ENCODE results near the gene GSTCD.
"Not testable (repeated sequence)": the region's sequence is repeated elsewhere in the genome, so short reads cannot be mapped to it uniquely, and the experiment has no call there.

Gene GSTCD

GRCh38 chr4:105840426-105841174, 132.0 kb downstream of the GSTCD start:
- ATAC-seq (replicated peaks) = no peak
- Mint-ChIP-seq H3K36me3 (ENCODE audit: insufficient read depth) (no peaks in the 10 kb centered on the region), H3K27ac (no peak overlapping the region), H3K27me3 (no peaks in the 10 kb centered on the region), H3K4me3 (no peak overlapping the region), H3K4me1 (ENCODE audit: low read depth in 2 of 2) (peaks cover 0 to 3% of the 10 kb centered on the region in 2 donors), H3K9me3 (no peaks in the 10 kb centered on the region)
- no peak for DNase-seq

- Mint-ChIP-seq H3K27me3 (no peaks in the 10 kb centered on the region), H3K4me1 (ENCODE audit: low read depth in 2 of 2) (no peaks in the 10 kb centered on the region), H3K36me3 (ENCODE audit: insufficient read depth) (peaks cover 6% of the 10 kb centered on the region), H3K27ac (no peak overlapping the region), H3K4me3 (no peak overlapping the region), H3K9me3 (no peaks in the 10 kb centered on the region)
- no peak for ATAC-seq (replicated peaks)
- DNase-seq = no peak
Measured at GRCh38 chr4:105843941-105844340, 135.4 kb downstream of the GSTCD start.

- ATAC-seq (replicated peaks) = no peak
- no peaks in the 10 kb centered on the region for H3K27me3 Mint-ChIP-seq
- H3K4me3 Mint-ChIP-seq = no peak overlapping the region
- no peak overlapping the region for H3K27ac Mint-ChIP-seq
- peaks cover 11% of the 10 kb centered on the region for H3K36me3 Mint-ChIP-seq (ENCODE audit: insufficient read depth)
- DNase-seq = no peak
- no peaks in the 10 kb centered on the region for H3K4me1 Mint-ChIP-seq (ENCODE audit: low read depth in 2 of 2)
- H3K9me3 Mint-ChIP-seq = no peaks in the 10 kb centered on the region
Measured at GRCh38 chr4:105845559-105845958, 137.0 kb downstream of the GSTCD start.

- not testable (repeated sequence) for H3K27me3 Mint-ChIP-seq; H3K27ac Mint-ChIP-seq; DNase-seq; ATAC-seq (replicated peaks); H3K4me1 Mint-ChIP-seq (ENCODE audit: low read depth in 2 of 2); H3K4me3 Mint-ChIP-seq; H3K9me3 Mint-ChIP-seq
- H3K36me3 Mint-ChIP-seq (ENCODE audit: insufficient read depth) = peaks cover 14% of the 10 kb centered on the region
Measured at GRCh38 chr4:105848359-105848758, 139.8 kb downstream of the GSTCD start.

- peaks cover 14% of the 10 kb centered on the region for H3K36me3 Mint-ChIP-seq (ENCODE audit: insufficient read depth)
- H3K4me1 Mint-ChIP-seq (ENCODE audit: low read depth in 2 of 2) = no peaks in the 10 kb centered on the region
- no peak overlapping the region for H3K4me3 Mint-ChIP-seq
- ATAC-seq (replicated peaks) (no peak), DNase-seq (no peak)
- no peaks in the 10 kb centered on the region for H3K27me3 Mint-ChIP-seq
- H3K9me3 Mint-ChIP-seq = peaks cover 2 to 15% of the 10 kb centered on the region in 2 donors
- no peak overlapping the region for H3K27ac Mint-ChIP-seq
Measured at GRCh38 chr4:105851196-105851595, 142.6 kb downstream of the GSTCD start.

- H3K27me3 Mint-ChIP-seq; ATAC-seq (replicated peaks); H3K4me3 Mint-ChIP-seq; DNase-seq; H3K27ac Mint-ChIP-seq; H3K4me1 Mint-ChIP-seq (ENCODE audit: low read depth in 2 of 2): not testable (repeated sequence)
- peaks cover 6 to 15% of the 10 kb centered on the region in 2 donors for H3K9me3 Mint-ChIP-seq
- H3K36me3 Mint-ChIP-seq (ENCODE audit: insufficient read depth) = peaks cover 14% of the 10 kb centered on the region
Measured at GRCh38 chr4:105852230-105852629, 143.6 kb downstream of the GSTCD start.

GRCh38 chr4:105858466-105859040, 150.0 kb downstream of the GSTCD start:
- H3K27ac Mint-ChIP-seq = no peak overlapping the region
- H3K36me3 Mint-ChIP-seq (ENCODE audit: insufficient read depth) = no peaks in the 10 kb centered on the region
- DNase-seq (no peak), ATAC-seq (replicated peaks) (no peak)
- H3K4me3 Mint-ChIP-seq = no peak overlapping the region
- no peaks in the 10 kb centered on the region for H3K27me3 Mint-ChIP-seq
- no peaks in the 10 kb centered on the region for H3K4me1 Mint-ChIP-seq (ENCODE audit: low read depth in 2 of 2)
- peaks cover 12 to 32% of the 10 kb centered on the region in 2 donors for H3K9me3 Mint-ChIP-seq

GRCh38 chr4:105859233-105859632, 150.6 kb downstream of the GSTCD start:
- Mint-ChIP-seq H3K9me3 (peaks cover 12 to 32% of the 10 kb centered on the region in 2 donors), H3K4me1 (ENCODE audit: low read depth in 2 of 2) (no peaks in the 10 kb centered on the region), H3K27ac (no peak overlapping the region), H3K4me3 (no peak overlapping the region), H3K27me3 (no peaks in the 10 kb centered on the region), H3K36me3 (ENCODE audit: insufficient read depth) (no peaks in the 10 kb centered on the region)
- no peak for DNase-seq
- no peak for ATAC-seq (replicated peaks)

GRCh38 chr4:105870963-105871362, 162.4 kb downstream of the GSTCD start:
- DNase-seq (no peak), ATAC-seq (replicated peaks) (no peak)
- H3K4me3 Mint-ChIP-seq = no peak overlapping the region
- no peaks in the 10 kb centered on the region for H3K36me3 Mint-ChIP-seq (ENCODE audit: insufficient read depth)
- no peak overlapping the region for H3K27ac Mint-ChIP-seq
- H3K9me3 Mint-ChIP-seq = no peaks in the 10 kb centered on the region
- H3K4me1 Mint-ChIP-seq (ENCODE audit: low read depth in 2 of 2) = no peaks in the 10 kb centered on the region
- no peaks in the 10 kb centered on the region for H3K27me3 Mint-ChIP-seq

- Mint-ChIP-seq H3K27ac (no peak overlapping the region), H3K9me3 (no peaks in the 10 kb centered on the region), H3K4me1 (ENCODE audit: low read depth in 2 of 2) (no peaks in the 10 kb centered on the region), H3K36me3 (ENCODE audit: insufficient read depth) (no peaks in the 10 kb centered on the region), H3K4me3 (no peak overlapping the region), H3K27me3 (no peaks in the 10 kb centered on the region)
- DNase-seq (no peak), ATAC-seq (replicated peaks) (no peak)
Measured at GRCh38 chr4:105871997-105872396, 163.4 kb downstream of the GSTCD start.

GRCh38 chr4:105875233-105875632, 166.6 kb downstream of the GSTCD start:
- no peaks in the 10 kb centered on the region for H3K27me3 Mint-ChIP-seq
- no peaks in the 10 kb centered on the region for H3K9me3 Mint-ChIP-seq
- no peak for ATAC-seq (replicated peaks)
- DNase-seq = no peak
- no peak overlapping the region for H3K27ac Mint-ChIP-seq
- H3K36me3 Mint-ChIP-seq (ENCODE audit: insufficient read depth) = no peaks in the 10 kb centered on the region
- no peaks in the 10 kb centered on the region for H3K4me1 Mint-ChIP-seq (ENCODE audit: low read depth in 2 of 2)
- no peak overlapping the region for H3K4me3 Mint-ChIP-seq

- no peaks in the 10 kb centered on the region for H3K4me1 Mint-ChIP-seq (ENCODE audit: low read depth in 2 of 2)
- ATAC-seq (replicated peaks) = no peak
- no peak for DNase-seq
- H3K9me3 Mint-ChIP-seq = peaks cover 1 to 6% of the 10 kb centered on the region in 2 donors
- no peak overlapping the region for H3K27ac Mint-ChIP-seq
- no peaks in the 10 kb centered on the region for H3K36me3 Mint-ChIP-seq (ENCODE audit: insufficient read depth)
- no peak overlapping the region for H3K4me3 Mint-ChIP-seq
- H3K27me3 Mint-ChIP-seq = peaks cover 6 to 8% of the 10 kb centered on the region in 2 donors
Measured at GRCh38 chr4:105878668-105879067, 170.1 kb downstream of the GSTCD start.

- no peak overlapping the region for H3K4me3 Mint-ChIP-seq
- H3K36me3 Mint-ChIP-seq (ENCODE audit: insufficient read depth) = no peaks in the 10 kb centered on the region
- peaks cover 7% of the 10 kb centered on the region in 2 donors for H3K9me3 Mint-ChIP-seq
- DNase-seq = no peak
- H3K4me1 Mint-ChIP-seq (ENCODE audit: low read depth in 2 of 2) = no peaks in the 10 kb centered on the region
- peaks cover 6 to 7% of the 10 kb centered on the region in 2 donors for H3K27me3 Mint-ChIP-seq
- no peak for ATAC-seq (replicated peaks)
- no peak overlapping the region for H3K27ac Mint-ChIP-seq
Measured at GRCh38 chr4:105887508-105887907, 178.9 kb downstream of the GSTCD start.
